Activated gamma-delta T cell (primary cell): ENCODE results near the gene ITIH6.

ENCODE experiments used
- DNase-seq: peaks from one replicate; lab custom pipeline; 2025; lab: John Stamatoyannopoulos, UW

Gene ITIH6

DNA sequence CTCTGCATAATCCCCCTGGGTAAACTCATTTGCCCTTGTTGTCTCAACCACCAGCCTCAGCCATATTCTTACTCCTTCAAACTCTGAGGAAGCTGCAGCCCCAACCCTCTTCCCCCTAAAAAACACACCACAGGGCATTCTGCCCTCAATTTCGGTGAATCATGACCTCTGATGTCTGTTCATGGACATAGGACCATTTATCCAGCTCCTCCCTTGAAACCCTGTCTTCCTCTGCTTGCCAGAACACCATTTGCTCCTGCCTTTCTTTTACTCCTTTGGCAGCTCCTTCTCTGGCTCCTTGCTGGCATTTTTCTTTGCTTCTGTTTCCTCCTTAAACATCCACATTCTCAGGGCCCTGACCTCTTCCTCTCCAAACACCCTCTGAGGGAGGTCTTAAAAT is 87.1 kb downstream of the ITIH6 start:
- no peak for DNase-seq

- DNase-seq = no peak
These were observed 89.7 kb downstream of the ITIH6 start for GRCh38 chrX:54708404-54708803.
